ENCODE data around the gene TSKU. TPM values are rescaled to one million over a fixed set of nuclear protein-coding genes. Genes with fewer than 3 reads are reported as not detected.

The TSKU gene
- total and polyA plus RNA-seq, 9 of the 15 experiments (the other 6 are each of a cell fraction or from before 2014, with no cell fraction given), result 0.60 to 11.9 (median 8.4) TPM

DNA sequence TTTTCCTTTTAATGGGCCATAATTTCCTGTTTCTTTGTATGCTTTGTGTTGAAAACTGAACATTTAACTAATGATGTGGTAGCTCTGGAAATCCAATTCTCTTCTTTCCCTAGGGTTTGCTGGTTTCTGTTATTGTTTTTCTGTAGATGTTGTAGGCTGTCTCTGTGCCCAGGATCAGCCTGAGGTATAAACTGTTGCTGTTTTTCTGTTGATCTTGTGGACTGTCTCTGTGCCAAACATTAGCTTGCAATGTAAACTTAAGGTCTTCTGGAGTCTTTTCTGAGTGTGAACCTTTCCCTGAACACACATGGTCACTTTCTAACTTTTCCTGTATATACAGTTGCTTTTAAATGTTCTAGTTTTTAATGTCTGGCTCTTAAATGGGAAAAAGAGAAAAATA lies 5.9 kb upstream of the TSKU start:
- Histone ChIP-seq H2AFZ (ENCODE audit: low read depth, low read length) (no peak overlapping the region), H3K9me1 (ENCODE audit: control insufficient read depth, insufficient read depth, low read length) (no peaks in the 10 kb centered on the region), H3K4me2 (ENCODE audit: insufficient read depth, low read length) (no peak overlapping the region), H3K27me3 (ENCODE audit: control insufficient read depth in 2 of 2, insufficient read depth in 2 of 2, low read length in 2 of 2) (no peaks in the 10 kb centered on the region), H4K20me1 (replicated peaks; ENCODE audit: control insufficient read depth, insufficient read depth, low read length) (no peaks in the 10 kb centered on the region), H3K36me3 (ENCODE audit: control insufficient read depth, insufficient read depth, low read length) (no peaks in the 10 kb centered on the region), H3K27ac (ENCODE audit: extremely low read depth, low read depth, low read length) (no peak overlapping the region), H3K4me1 (replicated peaks in 1 of 2; ENCODE audit: control insufficient read depth in 2 of 2, insufficient read depth in 2 of 2, low read length in 2 of 2) (peaks cover 2 to 9% of the 10 kb centered on the region in 2 experiments; a peak in 4 of 5 replicates), H3K79me2 (ENCODE audit: control insufficient read depth, insufficient read depth, low read length) (no peaks in the 10 kb centered on the region), H3K9ac (ENCODE audit: insufficient read depth in 1 of 2, low read depth in 2 of 2, low read length in 2 of 2) (no peak overlapping the region), H3K9me3 (replicated peaks; ENCODE audit: control insufficient read depth, insufficient read depth, low read depth, low read length) (peaks cover 9% of the 10 kb centered on the region), H3K4me3 (no peak overlapping the region)
- ChIA-PET POLR2A (interaction anchor here (0.6 kb wide), 1 partner anchor 852 kb away, joined by 3 read pairs; no protein-coding TSS in a partner anchor), CTCF (ENCODE audit: low intra/inter-chr PET ratio) (no interaction called here)
- TF ChIP-seq, protein P1, sequence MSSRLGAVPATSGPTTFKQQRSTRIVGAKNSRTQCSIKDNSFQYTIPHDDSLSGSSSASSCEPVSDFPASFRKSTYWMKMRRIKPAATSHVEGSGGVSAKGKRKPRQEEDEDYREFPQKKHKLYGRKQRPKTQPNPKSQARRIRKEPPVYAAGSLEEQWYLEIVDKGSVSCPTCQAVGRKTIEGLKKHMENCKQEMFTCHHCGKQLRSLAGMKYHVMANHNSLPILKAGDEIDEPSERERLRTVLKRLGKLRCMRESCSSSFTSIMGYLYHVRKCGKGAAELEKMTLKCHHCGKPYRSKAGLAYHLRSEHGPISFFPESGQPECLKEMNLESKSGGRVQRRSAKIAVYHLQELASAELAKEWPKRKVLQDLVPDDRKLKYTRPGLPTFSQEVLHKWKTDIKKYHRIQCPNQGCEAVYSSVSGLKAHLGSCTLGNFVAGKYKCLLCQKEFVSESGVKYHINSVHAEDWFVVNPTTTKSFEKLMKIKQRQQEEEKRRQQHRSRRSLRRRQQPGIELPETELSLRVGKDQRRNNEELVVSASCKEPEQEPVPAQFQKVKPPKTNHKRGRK (tag; IDR thresholded peaks at IDR 0.05), result no peak
- TF ChIP-seq NEUROD1 (IDR thresholded peaks at IDR 0.05; ENCODE audit: borderline replicate concordance, low read depth, low read length, partially characterized antibody) (no peak), PTTG1 (tag; IDR thresholded peaks at IDR 0.05; ENCODE audit: low read depth) (no peak), OTX1 (CRISPR knock-in tag; IDR thresholded peaks at IDR 0.05) (no peak), KHSRP (IDR thresholded peaks at IDR 0.05) (no peak), XRCC3 (IDR thresholded peaks at IDR 0.05) (no peak), MTF1 (CRISPR knock-in tag; IDR thresholded peaks at IDR 0.05; ENCODE audit: borderline replicate concordance) (no peak)
- TF ChIP-seq, protein P2, sequence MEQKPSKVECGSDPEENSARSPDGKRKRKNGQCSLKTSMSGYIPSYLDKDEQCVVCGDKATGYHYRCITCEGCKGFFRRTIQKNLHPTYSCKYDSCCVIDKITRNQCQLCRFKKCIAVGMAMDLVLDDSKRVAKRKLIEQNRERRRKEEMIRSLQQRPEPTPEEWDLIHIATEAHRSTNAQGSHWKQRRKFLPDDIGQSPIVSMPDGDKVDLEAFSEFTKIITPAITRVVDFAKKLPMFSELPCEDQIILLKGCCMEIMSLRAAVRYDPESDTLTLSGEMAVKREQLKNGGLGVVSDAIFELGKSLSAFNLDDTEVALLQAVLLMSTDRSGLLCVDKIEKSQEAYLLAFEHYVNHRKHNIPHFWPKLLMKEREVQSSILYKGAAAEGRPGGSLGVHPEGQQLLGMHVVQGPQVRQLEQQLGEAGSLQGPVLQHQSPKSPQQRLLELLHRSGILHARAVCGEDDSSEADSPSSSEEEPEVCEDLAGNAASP (IDR thresholded peaks at IDR 0.05), result no peak
- intact Hi-C loops (cut with micrococcal nuclease) (no loop called here), in situ Hi-C loops (cut with MboI) (no loop called here)
- ATAC-seq (no peak), DNase-seq (ENCODE audit: extremely low read depth in 1 of 4, low spot score in 3 of 4) (no peak), FAIRE-seq (no peak)
- no TSS peak for BruUV-seq (replicated peaks)

Measured in K562 (cell line).